ENCODE data around the gene RPS14.

RPS14 gene

GRCh38 chr5:150404535-150404934 lies 45.0 kb downstream of the RPS14 start:
- Histone ChIP-seq H3K79me2 (ENCODE audit: insufficient read depth, low read length) (no peaks in the 10 kb centered on the region), H3K27me3 (ENCODE audit: insufficient read depth, low read length, poor library complexity, severe bottlenecking) (no peaks in the 10 kb centered on the region), H3K9me2 (replicated peaks; ENCODE audit: low read depth, low read length) (no peaks in the 10 kb centered on the region), H4K20me1 (ENCODE audit: insufficient read depth, low read length, poor library complexity, severe bottlenecking) (no peaks in the 10 kb centered on the region), H3K4me2 (ENCODE audit: low read depth, low read length, poor library complexity, severe bottlenecking) (no peak overlapping the region), H2AFZ (ENCODE audit: low read length) (no peak overlapping the region), H3K4me3 (ENCODE audit: low read length, poor library complexity, severe bottlenecking) (no peak overlapping the region), H3K9ac (ENCODE audit: low read depth, low read length, poor library complexity, severe bottlenecking) (no peak overlapping the region), H3K4me1 (ENCODE audit: insufficient read depth, low read length, poor library complexity, severe bottlenecking) (peaks cover 17% of the 10 kb centered on the region), H3F3A (ENCODE audit: low read depth) (no peaks in the 10 kb centered on the region; the same call in 1 of the 2 replicates), H3K36me3 (ENCODE audit: insufficient read depth, low read length) (peaks cover 12% of the 10 kb centered on the region; the same call in 1 of the 2 replicates), H3K9me3 (ENCODE audit: insufficient read depth, low read depth, low read length) (no peaks in the 10 kb centered on the region)
- TF ChIP-seq CTCF (conservative IDR thresholded peaks at IDR 0.05; ENCODE audit: low read length) (no peak), EZH2phosphoT487 (IDR thresholded peaks at IDR 0.05; ENCODE audit: borderline replicate concordance) (no peak)

DNA sequence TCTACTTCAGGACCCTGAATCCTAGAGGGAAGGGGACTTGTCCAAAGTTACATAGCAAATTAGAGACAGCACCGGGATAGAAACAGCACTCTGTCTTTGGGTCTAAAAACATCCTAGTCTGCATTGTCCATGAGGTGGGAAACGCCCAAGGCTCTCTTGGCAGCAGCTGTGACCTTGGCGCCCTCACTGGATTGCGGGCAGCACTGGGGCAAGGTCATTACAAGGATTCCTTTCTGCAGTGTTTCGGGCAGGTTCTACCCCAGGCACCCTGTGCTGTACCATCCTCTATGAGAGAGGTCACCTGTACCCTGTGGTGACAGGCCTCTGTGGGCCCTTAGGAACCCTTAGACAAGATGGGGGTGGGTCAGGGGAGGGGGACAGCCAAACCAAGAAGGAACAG lies 45.4 kb downstream of the RPS14 start:
- H3K4me3 ChIP-seq (ENCODE audit: low read length, poor library complexity, severe bottlenecking) = no peak overlapping the region
- TF ChIP-seq EZH2phosphoT487 (IDR thresholded peaks at IDR 0.05; ENCODE audit: borderline replicate concordance) (no peak), CTCF (conservative IDR thresholded peaks at IDR 0.05; ENCODE audit: low read length) (no peak)
- H3K27me3 ChIP-seq (ENCODE audit: insufficient read depth, low read length, poor library complexity, severe bottlenecking) = no peaks in the 10 kb centered on the region
- H3K79me2 ChIP-seq (ENCODE audit: insufficient read depth, low read length) = no peaks in the 10 kb centered on the region
- H3K4me1 ChIP-seq (ENCODE audit: insufficient read depth, low read length, poor library complexity, severe bottlenecking) = peaks cover 17% of the 10 kb centered on the region
- H3K9me3 ChIP-seq (ENCODE audit: insufficient read depth, low read depth, low read length) = no peaks in the 10 kb centered on the region
- H3K36me3 ChIP-seq (ENCODE audit: insufficient read depth, low read length) = peaks cover 16% of the 10 kb centered on the region; the same call in 1 of the 2 replicates
- H3K9ac ChIP-seq (ENCODE audit: low read depth, low read length, poor library complexity, severe bottlenecking) = no peak overlapping the region
- H2AFZ ChIP-seq (ENCODE audit: low read length) = no peak overlapping the region
- H4K20me1 ChIP-seq (ENCODE audit: insufficient read depth, low read length, poor library complexity, severe bottlenecking) = no peaks in the 10 kb centered on the region
- no peaks in the 10 kb centered on the region for H3K9me2 ChIP-seq (replicated peaks; ENCODE audit: low read depth, low read length)
- H3F3A ChIP-seq (ENCODE audit: low read depth) = no peaks in the 10 kb centered on the region; the same call in 1 of the 2 replicates
- no peak overlapping the region for H3K4me2 ChIP-seq (ENCODE audit: low read depth, low read length, poor library complexity, severe bottlenecking)

DNA sequence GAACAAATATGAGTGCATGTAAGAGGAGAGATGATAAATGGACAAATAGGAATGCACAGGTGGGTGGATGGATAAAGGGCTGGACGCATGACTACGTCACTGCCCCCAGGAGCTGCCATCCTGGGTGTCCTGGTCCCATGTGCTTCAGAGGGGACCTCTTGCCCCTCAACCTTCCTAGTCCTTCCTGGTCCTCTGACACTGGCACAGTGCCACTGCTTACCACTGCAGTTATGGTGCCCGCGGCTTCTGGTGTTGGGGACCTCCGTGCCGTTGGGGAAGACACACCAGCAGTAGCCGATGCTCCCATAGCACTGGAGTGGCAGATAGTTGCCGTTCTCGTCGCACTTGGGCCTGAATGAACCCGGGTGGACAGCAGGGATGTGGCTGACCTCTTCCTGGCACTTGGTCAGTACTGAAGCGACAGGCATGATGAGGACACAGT lies 46.6 kb downstream of the RPS14 start:
- Histone ChIP-seq H3K4me2 (ENCODE audit: low read depth, low read length, poor library complexity, severe bottlenecking) (no peak overlapping the region), H3K79me2 (ENCODE audit: insufficient read depth, low read length) (no peaks in the 10 kb centered on the region), H3K27me3 (ENCODE audit: insufficient read depth, low read length, poor library complexity, severe bottlenecking) (no peaks in the 10 kb centered on the region), H4K20me1 (ENCODE audit: insufficient read depth, low read length, poor library complexity, severe bottlenecking) (no peaks in the 10 kb centered on the region), H3K9me3 (ENCODE audit: insufficient read depth, low read depth, low read length) (no peaks in the 10 kb centered on the region), H2AFZ (ENCODE audit: low read length) (no peak overlapping the region), H3F3A (ENCODE audit: low read depth) (no peaks in the 10 kb centered on the region; the same call in 1 of the 2 replicates), H3K36me3 (ENCODE audit: insufficient read depth, low read length) (peaks cover 28% of the 10 kb centered on the region; the same call in 1 of the 2 replicates), H3K9ac (ENCODE audit: low read depth, low read length, poor library complexity, severe bottlenecking) (no peak overlapping the region), H3K9me2 (replicated peaks; ENCODE audit: low read depth, low read length) (no peaks in the 10 kb centered on the region), H3K4me1 (ENCODE audit: insufficient read depth, low read length, poor library complexity, severe bottlenecking) (peaks cover 17% of the 10 kb centered on the region), H3K4me3 (ENCODE audit: low read length, poor library complexity, severe bottlenecking) (no peak overlapping the region)
- TF ChIP-seq CTCF (conservative IDR thresholded peaks at IDR 0.05; ENCODE audit: low read length) = no peak
- TF ChIP-seq EZH2phosphoT487 (IDR thresholded peaks at IDR 0.05; ENCODE audit: borderline replicate concordance) = no peak

All from Loucy (cell line).